HG02623 (cell line): Measurements from ENCODE around the gene EFNA2.

Experiments
- ATAC-seq: cut with Tn5 transposase; IDR thresholded peaks from one replicate; pipeline ENCODE4 v1.9.1; 2021; ENCODE audit warnings: moderate library complexity; ENCODE audit not compliant: unreplicated experiment

Gene EFNA2

DNA sequence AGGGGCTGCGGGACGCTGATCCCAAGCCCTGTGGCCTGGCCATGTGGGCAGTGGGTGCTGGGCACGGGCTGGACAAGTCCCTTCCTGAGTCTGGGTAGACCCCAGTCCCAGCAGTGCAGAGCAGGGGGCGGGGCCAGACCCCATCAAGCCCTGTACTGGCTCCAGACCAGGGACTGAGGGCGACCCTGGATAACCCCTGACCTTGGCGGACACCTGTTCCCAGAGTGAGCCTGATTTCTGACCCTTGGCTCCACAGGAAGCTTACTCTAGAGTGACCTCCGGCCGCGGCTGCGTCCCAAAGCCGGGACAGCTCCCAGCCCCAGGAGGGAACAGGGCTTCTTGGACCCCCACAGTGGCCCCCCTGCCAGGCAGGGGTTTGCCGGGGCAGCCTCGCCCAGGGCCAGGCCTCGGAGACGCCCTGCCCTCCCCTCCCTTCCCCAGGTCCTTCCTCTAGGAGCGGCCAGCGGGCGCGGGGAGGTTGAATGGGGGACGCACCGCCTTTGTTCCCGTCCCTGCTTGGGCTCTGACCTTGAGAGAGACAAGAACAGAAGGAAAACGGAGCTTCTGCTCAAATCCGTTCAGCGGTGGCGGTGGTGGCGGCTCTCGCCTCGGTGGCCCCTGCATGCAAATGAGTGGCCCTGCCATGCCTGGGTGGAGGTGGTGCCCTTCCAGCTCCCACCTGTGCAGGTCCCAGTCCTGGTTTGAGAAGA lies 2.3 kb upstream of the EFNA2 start:
- no peak for ATAC-seq

GRCh38 chr19:1283917-1284292 lies 1.8 kb upstream of the EFNA2 start:
- no peak for ATAC-seq

DNA sequence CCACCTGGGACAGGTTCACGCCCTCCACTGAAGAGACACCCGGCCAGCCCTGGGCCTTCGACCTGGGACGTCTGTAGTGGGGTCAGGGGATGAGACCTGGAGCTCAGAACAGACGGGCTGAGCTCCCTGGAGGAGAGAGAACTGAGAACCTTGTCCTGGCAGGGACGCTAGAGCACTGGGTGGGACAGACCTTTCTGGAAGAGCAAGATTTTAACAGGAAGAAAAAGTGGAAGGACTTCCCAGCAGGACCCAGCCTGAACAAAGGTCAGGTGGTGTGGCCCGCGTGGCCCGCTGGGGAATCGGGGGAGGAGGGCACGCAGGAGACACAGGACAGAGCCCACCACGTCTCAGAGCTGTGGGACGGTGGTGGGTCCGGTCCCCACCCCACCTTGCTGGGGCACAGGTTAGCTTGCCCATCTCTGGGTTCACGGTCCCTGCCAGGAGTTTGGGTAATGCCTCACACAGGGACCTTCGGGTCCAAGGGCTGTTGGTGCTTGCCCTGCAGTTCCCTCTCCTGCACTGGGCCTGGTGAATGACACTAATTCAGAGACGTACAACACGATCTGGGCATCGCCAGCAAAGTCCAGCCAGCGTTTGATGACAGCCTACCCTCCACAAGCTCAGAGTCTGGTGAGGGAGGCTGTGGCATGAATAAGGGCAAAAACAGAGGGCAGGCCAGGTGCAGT lies 1.2 kb upstream of the EFNA2 start:
- no peak for ATAC-seq

DNA sequence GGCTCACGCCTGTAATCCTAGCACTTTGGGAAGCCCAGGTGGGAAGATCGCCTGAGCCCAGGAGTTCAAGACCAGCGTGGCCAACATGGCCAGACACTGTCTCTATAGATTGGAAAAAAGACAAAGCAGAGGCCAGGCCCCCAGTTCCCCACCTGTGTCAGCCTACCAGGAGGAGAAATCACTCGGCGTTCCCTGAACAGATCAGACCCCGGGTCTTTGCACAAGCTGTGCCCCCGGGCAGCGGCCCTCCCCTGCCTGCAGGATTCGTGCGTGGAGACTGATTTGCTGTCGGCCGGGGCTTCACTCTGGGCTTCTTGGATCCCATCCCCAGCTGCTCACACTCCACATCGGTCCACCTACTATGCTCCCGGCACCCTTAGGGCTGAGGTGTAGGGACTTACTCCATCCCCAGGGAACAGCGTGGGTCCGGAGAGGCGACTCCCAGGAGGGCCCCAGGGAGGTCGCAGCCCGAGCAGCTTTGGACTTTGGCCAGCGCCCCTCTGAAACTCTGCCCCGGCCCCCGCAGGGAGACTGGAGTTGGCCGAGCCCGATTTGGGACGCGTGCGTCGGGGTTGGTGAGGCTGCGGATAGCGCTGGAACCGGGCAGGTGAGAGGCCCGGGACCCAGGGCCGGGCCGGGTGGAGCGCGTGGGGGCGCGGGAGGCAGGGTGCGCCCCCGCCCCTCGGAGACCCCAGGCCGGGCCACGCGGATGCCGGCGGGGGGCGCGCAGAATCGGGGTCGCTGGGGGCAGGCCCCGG lies 515 bp upstream of the EFNA2 start:
- no peak for ATAC-seq

DNA sequence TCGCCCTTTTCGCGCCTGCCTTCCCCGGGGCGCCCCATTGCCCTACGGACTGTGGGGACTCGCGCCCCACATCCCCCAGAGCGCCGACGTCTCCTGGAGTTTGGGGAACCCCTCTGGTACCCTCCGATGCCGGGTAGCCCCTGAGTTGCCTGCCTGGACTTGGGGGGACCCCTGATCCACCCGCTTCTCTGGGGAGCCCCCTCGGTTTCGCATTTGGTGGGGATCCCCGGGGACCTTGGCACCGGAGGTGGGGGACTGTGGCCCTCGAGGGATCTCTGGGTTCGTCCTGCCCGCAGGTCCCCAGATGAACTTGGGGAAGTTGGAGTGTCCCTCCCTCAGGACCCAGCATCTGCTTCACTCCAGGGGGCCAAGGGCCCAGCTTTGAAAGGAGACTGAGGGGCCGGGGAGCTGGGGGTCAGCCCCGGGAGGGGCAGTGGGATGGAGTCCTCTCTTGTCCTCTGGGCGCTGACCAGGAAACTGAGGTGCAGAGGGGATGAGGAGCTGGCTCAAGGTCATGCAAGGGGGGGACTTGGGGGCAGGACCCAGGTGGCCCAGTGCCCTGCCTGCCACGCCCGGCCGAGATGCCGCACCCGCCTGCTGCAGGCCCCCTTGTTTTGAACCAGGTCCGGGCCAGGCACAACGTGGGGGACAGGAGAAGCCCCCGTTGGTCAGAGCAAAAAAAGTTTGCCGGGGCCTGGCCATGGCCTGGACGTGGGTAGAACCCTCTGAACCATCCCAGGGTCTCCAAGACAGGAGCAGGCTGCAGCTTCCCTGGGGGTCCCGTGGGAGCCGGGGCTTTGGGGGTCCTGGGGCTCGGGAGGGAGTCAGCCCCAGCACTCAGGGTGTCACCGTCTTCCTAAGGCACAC lies 1.0 kb downstream of the EFNA2 start:
- no peak for ATAC-seq

DNA sequence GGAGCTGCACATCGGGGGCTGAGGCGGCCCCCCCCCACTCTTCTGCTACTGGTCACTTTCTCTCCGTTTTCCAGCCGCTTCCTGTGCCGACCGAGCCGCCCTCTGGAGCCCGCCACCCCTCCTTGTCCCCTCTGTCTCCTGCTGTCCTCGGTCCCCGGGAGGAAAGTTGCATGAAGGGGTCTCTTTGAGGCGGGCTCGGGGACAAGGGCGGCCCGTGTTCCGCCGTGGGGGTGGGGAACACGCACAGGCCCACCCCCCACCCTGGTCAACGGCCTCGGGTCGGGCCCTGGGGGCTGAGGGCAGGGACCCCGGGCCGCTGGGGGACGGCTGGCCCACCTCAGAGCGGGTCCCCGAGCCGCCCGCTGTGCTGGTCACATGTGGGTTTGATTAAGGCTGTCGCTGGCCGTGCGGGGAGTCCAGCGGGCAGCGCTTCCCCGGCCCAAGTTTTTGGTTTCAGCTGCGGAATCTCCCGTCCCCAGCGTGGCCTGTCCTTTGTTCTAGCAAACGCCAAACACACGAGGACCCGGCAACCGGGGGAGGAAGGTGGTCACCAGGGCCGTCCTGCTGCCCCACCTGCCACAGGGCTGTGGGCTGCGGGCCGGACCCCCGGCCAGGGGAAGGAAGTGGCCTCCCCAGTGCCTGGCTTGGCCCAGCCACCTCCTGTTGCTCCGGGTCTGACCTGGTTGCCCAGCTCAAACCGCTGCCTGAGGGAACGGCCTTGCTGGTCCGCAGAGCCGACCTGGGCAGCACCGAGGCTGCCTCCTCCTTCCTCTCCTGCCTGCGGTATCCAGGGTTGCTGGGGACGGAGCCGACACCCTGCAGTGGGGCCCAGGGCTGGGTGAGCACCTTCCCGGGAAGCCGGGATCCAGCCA lies 1.9 kb downstream of the EFNA2 start:
- no peak for ATAC-seq

DNA sequence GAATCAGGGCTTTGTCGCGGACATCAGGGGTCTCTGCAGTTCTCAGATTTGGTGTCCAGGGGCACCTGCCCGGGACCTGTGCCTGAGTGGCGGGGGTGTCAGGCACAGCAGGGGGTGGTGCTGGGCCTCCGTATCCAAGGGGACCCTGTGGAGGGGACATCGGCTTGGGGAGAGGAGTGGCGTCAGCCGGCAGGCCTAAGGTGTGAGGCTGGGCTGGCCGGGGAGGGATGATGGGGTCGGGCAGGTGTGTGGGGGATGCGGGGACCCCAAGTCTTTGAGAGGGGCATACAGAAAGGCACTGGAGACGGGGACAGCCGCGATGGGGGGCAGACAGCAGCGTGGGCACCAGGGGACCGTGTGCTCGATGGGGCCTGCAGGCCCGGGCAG lies 2.5 kb downstream of the EFNA2 start:
- no peak for ATAC-seq

- no peak for ATAC-seq
These were observed 3.4 kb downstream of the EFNA2 start for GRCh38 chr19:1288833-1289685.

DNA sequence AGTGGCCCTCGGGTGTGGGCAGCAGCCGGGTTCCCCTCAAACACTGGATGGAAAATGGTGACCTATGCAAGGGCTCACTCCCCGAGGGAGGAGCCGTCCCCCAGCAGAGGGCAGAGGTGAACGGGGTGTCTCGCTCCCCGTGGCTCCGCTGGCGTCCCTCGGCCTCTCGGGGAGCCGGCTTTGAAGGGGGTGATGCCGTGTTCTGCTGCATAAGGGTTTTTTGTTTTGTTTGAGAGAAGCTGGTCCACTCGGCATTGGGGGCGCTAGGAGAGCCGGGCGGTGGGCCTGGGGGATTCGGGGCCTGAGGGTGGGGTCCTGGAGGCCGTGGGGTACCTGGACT lies 4.0 kb downstream of the EFNA2 start:
- no peak for ATAC-seq

GRCh38 chr19:1290196-1290702 lies 4.6 kb downstream of the EFNA2 start:
- no peak for ATAC-seq

- ATAC-seq, result no peak
These were observed 5.3 kb downstream of the EFNA2 start for GRCh38 chr19:1290703-1291651.

DNA sequence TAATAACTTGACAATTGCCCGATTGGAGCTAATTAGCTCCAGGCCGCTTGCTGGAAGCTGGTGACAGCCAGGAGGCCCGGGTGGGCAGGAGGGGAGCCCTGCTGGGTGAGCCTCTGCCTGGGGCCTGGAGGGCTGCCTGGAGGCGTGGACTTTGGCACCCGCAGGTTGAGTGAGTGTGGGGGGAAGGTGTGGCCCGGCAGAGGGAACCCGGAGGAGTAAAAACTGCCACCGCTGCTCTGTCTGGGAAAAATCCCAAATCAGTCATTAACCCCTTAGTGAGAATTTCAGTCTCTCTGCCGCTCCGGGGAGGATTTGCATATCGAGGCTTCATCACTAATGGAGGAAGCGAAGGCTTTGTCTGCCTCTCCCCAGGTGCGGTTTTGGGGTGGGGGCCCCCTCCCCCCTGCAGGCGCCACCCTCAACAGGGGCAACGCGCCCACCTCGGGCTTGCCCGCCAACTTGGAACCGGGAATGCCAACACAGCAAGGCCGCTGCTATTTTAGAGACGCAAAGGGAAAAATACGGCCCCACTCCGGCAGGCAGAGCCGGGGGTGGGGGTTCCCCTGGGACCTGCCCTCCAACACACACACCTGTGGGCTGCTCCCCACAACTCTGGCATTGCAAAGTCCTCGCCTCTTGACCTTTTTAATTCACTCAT lies 6.2 kb downstream of the EFNA2 start:
- no peak for ATAC-seq

DNA sequence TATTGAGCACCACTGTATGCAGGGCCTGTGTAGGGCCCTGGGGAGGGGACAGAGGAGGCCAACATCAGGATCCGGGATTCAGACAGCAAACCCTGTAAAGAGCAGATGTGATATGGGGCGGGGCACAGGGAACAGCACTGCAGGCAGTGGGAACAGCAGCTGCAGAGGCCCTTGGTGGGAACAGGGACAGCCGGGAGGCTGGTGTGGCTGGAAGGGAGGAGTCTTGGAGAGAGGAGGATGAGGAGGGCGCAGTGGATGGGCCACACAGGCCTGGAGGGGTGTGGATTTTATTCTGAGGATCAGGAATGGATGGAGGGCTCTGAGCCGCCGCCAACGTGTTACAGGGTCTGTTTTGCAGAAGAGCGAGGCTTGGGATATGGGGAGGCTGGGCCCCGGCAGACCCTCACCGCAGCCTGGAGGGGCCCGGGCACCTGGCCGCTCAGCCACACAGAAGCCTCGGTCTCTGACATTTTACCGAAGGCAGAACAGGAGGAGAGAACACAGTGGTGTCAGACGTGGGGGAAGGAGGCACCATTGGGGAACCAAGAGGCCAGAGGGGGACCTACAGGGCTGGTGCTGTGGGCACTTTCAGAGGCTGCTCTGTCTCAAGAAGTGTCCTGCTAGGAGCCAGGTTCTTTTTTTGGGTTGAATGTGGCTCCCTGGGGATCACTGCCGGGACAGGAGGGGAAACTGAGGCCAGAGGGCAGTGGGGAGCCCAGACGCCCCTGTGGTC lies 6.9 kb downstream of the EFNA2 start:
- no peak for ATAC-seq

- ATAC-seq, result no peak
These were observed 8.3 kb downstream of the EFNA2 start for GRCh38 chr19:1293782-1294604.

DNA sequence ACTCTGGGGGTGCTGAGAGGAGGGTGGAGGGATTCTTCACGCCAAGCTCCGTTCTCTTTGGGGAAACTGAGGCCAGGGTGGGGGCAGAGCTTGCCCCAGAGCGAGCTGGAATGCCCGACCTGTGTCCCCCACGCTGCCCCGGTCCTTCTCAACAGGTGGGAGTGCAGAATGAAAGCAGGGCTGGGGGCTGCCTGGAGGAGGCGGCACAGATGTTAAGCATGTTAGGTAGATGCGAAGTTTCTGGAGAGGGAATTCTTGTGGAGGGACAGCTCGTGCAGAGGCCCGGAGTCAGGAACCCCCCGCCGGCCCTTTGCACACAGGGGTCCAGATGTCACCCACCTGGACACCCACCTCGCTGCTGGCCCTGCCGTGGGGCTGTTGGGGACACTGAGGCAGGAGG lies 9.0 kb downstream of the EFNA2 start:
- ATAC-seq, result no peak
